ENCODE results near the gene NUDT7. TPM values are rescaled to one million over a fixed set of nuclear protein-coding genes. Genes with fewer than 3 reads are reported as not detected.

NUDT7 gene
- total RNA-seq, result 1 to 10 TPM; 3.8 to 4.3 TPM

GRCh38 chr16:77722309-77723107 lies at the start of gene NUDT7:
TSS of gene NUDT7 (plus strand) at chr16:77722514. CDS start at chr16:77722583, 69 bp downstream.

GRCh38 chr16:77788181-77789084 lies 66.1 kb downstream of the NUDT7 start, which contains the start of gene VAT1L:
TSS of gene VAT1L (plus strand) at chr16:77788564. CDS start at chr16:77788683, 119 bp downstream.

Other genes with a start within 250 kb of the NUDT7 start
- under 1 TPM in 1 of 2 donors, not detected in 1; under 0.01 TPM for gene VAT1L, start 66.0 kb downstream of the NUDT7 start, total RNA-seq